H9 (cell line): Measurements from ENCODE around the gene RUVBL1. TPM values are rescaled to one million over a fixed set of nuclear protein-coding genes. Genes with fewer than 3 reads are reported as not detected.

Source experiments
- DNase-seq: peaks from one replicate; pipeline ENCODE4 v3.0.0-alpha.2; 2017
- H2AFZ ChIP-seq: one replicate; pipeline ENCODE4 v1.6.1; 2013; ENCODE audit warnings: mild to moderate bottlenecking, low read length, control low read depth, moderate library complexity
- H2AK5ac ChIP-seq: 2 replicates; pipeline ENCODE4 v1.6.1; 2013; ENCODE audit warnings: low read length, control low read depth, mixed read lengths; ENCODE audit not compliant: insufficient read length
- H2BK120ac ChIP-seq: one replicate; pipeline ENCODE4 v1.6.1; 2013; ENCODE audit warnings: low read depth, mild to moderate bottlenecking, low read length, control low read depth, inconsistent platforms; ENCODE audit not compliant: poor library complexity, severe bottlenecking
- H2BK12ac ChIP-seq: 2 replicates; pipeline ENCODE4 v1.6.1; 2013; ENCODE audit warnings: low read length, control low read depth, mixed read lengths, low read depth; ENCODE audit not compliant: insufficient read length
- H2BK15ac ChIP-seq: 2 replicates; pipeline ENCODE4 v1.6.1; 2013; ENCODE audit warnings: low read depth, low read length, control low read depth
- H2BK20ac ChIP-seq: one replicate; pipeline ENCODE4 v1.6.1; 2013; ENCODE audit warnings: low read depth, mild to moderate bottlenecking, low read length, control low read depth, inconsistent platforms; ENCODE audit not compliant: poor library complexity, severe bottlenecking
- H2BK5ac ChIP-seq: 2 replicates; pipeline ENCODE4 v1.6.1; 2013; ENCODE audit warnings: low read length, control low read depth, mixed read lengths; ENCODE audit not compliant: insufficient read length
- H3K14ac ChIP-seq: 2 replicates; pipeline ENCODE4 v1.6.1; 2013; ENCODE audit warnings: low read length, control low read depth; ENCODE audit not compliant: insufficient read depth
- H3K18ac ChIP-seq: 2 replicates; pipeline ENCODE4 v1.6.1; 2013; ENCODE audit warnings: low read depth, mild to moderate bottlenecking, mixed read lengths, low read length, control low read depth; ENCODE audit not compliant: insufficient read length
- H3K23ac ChIP-seq: 2 replicates; pipeline ENCODE4 v1.6.1; 2013; ENCODE audit warnings: low read length, control low read depth, mixed read lengths, low read depth; ENCODE audit not compliant: insufficient read length
- H3K23me2 ChIP-seq: 2 replicates; pipeline ENCODE4 v1.6.1; 2013; ENCODE audit warnings: low read depth, mild to moderate bottlenecking, mixed read lengths, low read length, control low read depth; ENCODE audit not compliant: insufficient read length, poor library complexity, severe bottlenecking
- H3K27ac ChIP-seq: 2 replicates; pipeline ENCODE4 v1.5.1; 2013; ENCODE audit warnings: low read length, control low read depth, mixed read lengths, low read depth; ENCODE audit not compliant: insufficient read length
- H3K27me3 ChIP-seq: 2 replicates; pipeline ENCODE4 v1.6.1; 2013; ENCODE audit warnings: low read length, control low read depth, inconsistent platforms; ENCODE audit not compliant: insufficient read depth
- H3K4ac ChIP-seq: 2 replicates; pipeline ENCODE4 v1.6.1; 2013; ENCODE audit warnings: low read depth, mild to moderate bottlenecking, control low read depth, inconsistent platforms, low read length, moderate library complexity
- H3K4me1 ChIP-seq: 2 replicates; pipeline ENCODE4 v1.6.1; 2013; ENCODE audit warnings: low read length, control low read depth, inconsistent platforms; ENCODE audit not compliant: insufficient read depth
- H3K4me2 ChIP-seq: 2 replicates; pipeline ENCODE4 v1.6.1; 2013; ENCODE audit warnings: low read length, control low read depth, mixed read lengths; ENCODE audit not compliant: insufficient read length, insufficient read depth
- H3K56ac ChIP-seq: 2 replicates; pipeline ENCODE4 v1.6.1; 2013; ENCODE audit warnings: low read depth, mild to moderate bottlenecking, mixed read lengths, low read length, control low read depth; ENCODE audit not compliant: insufficient read length
- H3K79me1 ChIP-seq: 2 replicates; pipeline ENCODE4 v1.6.1; 2013; ENCODE audit warnings: low read depth, mild to moderate bottlenecking, moderate library complexity, low read length, control low read depth, inconsistent platforms; ENCODE audit not compliant: insufficient read depth, poor library complexity, severe bottlenecking
- H3K79me2 ChIP-seq: 2 replicates; pipeline ENCODE4 v1.6.1; 2013; ENCODE audit warnings: low read length, control low read depth, inconsistent platforms; ENCODE audit not compliant: insufficient read depth
- H3K9ac ChIP-seq: 2 replicates; pipeline ENCODE4 v1.6.1; 2013; ENCODE audit warnings: low read length, control low read depth, mixed read lengths; ENCODE audit not compliant: insufficient read length; ENCODE audit errors: extremely low read depth
- H3K9me3 ChIP-seq: one replicate; pipeline ENCODE4 v1.6.1; 2013; ENCODE audit warnings: low read depth, low read length, inconsistent platforms; ENCODE audit not compliant: control insufficient read depth
- H3T11ph ChIP-seq: one replicate; pipeline ENCODE4 v1.6.1; 2013; ENCODE audit warnings: mild to moderate bottlenecking, low read length, control low read depth, inconsistent platforms
- H4K20me1 ChIP-seq: one replicate; pipeline ENCODE4 v1.6.1; 2013; ENCODE audit not compliant: control insufficient read depth, insufficient read length, insufficient read depth
- H4K5ac ChIP-seq: 2 replicates; pipeline ENCODE4 v1.6.1; 2013; ENCODE audit warnings: low read depth, mild to moderate bottlenecking, mixed read lengths, low read length, control low read depth; ENCODE audit not compliant: insufficient read length
- H4K8ac ChIP-seq: replicated peaks from 2 replicates; pipeline ENCODE4 v1.6.1; 2013; ENCODE audit warnings: low read length, control low read depth, mixed read lengths, low read depth; ENCODE audit not compliant: insufficient read length
- H4K91ac ChIP-seq: 2 replicates; pipeline ENCODE4 v1.6.1; 2013; ENCODE audit warnings: low read depth, mild to moderate bottlenecking, moderate library complexity, mixed read lengths, low read length, control low read depth; ENCODE audit not compliant: insufficient read length
- H3K27ac Mint-ChIP-seq, 3 experiments: 2 replicates in 2 of 3; 3 replicates in 1 of 3; pipeline ENCODE4 v1.8.0; 2020 to 2021; ENCODE audit warnings: mixed read lengths in 3 of 3, mild to moderate bottlenecking in 1 of 3, moderate library complexity in 1 of 3
- H3K27me3 Mint-ChIP-seq: 2 replicates; pipeline ENCODE4 v1.8.0; 2021; ENCODE audit warnings: low read depth, mild to moderate bottlenecking, moderate library complexity, mixed read lengths
- H3K36me3 Mint-ChIP-seq, 3 experiments: 2 replicates in 2 of 3; 3 replicates in 1 of 3; pipeline ENCODE4 v1.8.0; 2020 to 2021; ENCODE audit warnings: low read depth in 3 of 3, mixed read lengths in 3 of 3; ENCODE audit not compliant: insufficient read depth in 1 of 3
- H3K4me1 Mint-ChIP-seq, 2 experiments: 2 replicates each; pipeline ENCODE4 v1.8.0; 2020; ENCODE audit warnings: mixed read lengths in 2 of 2
- H3K4me3 Mint-ChIP-seq, 2 experiments: 2 replicates in 1 of 2; 3 replicates in 1 of 2; pipeline ENCODE4 v1.8.0; 2020 to 2021; ENCODE audit warnings: mild to moderate bottlenecking in 2 of 2, mixed read lengths in 2 of 2, moderate library complexity in 1 of 2
- H3K9me3 Mint-ChIP-seq, 2 experiments: 2 replicates in 1 of 2; 3 replicates in 1 of 2; pipeline ENCODE4 v1.8.0; 2020; ENCODE audit warnings: mild to moderate bottlenecking in 2 of 2, mixed read lengths in 2 of 2, moderate library complexity in 1 of 2
- WGBS: extraction: QIAGEN DNeasy Blood & Tissue Kit; methylation state at CpG from one replicate; pipeline ENCODE4 v1.1.7; 2013; ENCODE audit warnings: missing lambda C conversion rate, low lambda C conversion rate, mixed read lengths; ENCODE audit not compliant: insufficient read length; ENCODE audit errors: extremely low coverage; 5-methylcytosine and 5-hydroxymethylcytosine counted together
- total RNA-seq: library from RNA; stranded (reverse); gene quantifications from 2 replicates; pipeline ENCODE4 v1.2.1, GENCODE V29; 2021
- TF ChIP-seq, protein P1 (sequence below): fragments of 200-600 bp; sonication (generic); conservative IDR thresholded peaks from 3 replicates; pipeline ENCODE4 v1.8.0; 2021; ENCODE audit warnings: antibody characterized with exemption, mild to moderate bottlenecking

The RUVBL1 gene
- total RNA-seq, 1 experiment from 2014 or later: 99.6 TPM

DNA sequence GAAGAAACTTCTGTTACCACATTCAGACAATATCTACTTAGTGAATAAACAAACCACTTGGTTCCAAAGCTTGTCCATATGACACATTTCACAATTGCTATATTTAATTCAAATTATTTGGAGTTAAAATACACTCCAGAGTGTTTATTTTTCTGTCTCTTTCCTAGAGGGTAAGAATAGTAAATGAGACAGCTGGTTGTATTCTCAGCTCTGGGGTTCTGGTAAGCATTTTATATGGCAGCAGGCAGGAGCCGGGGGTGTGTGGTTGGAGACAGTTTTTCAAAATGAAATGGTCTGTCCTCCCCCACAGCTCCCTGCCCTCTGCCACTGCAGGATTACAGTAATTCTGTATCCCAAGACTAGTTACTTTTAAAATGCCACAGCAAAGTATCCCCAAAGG is 82.3 kb downstream of the RUVBL1 start:
- no peaks in the 10 kb centered on the region for H3K9me3 Mint-ChIP-seq
- no peaks in the 10 kb centered on the region for H3K79me1 ChIP-seq
- no peak overlapping the region for H4K5ac ChIP-seq
- no peak overlapping the region for H3K4ac ChIP-seq
- no peak overlapping the region for H3K4me2 ChIP-seq
- H2AFZ ChIP-seq: no peak overlapping the region
- H3K4me1 ChIP-seq: no peaks in the 10 kb centered on the region
- H3K23ac ChIP-seq: no peak overlapping the region
- no peak overlapping the region for H3K27ac Mint-ChIP-seq
- H4K20me1 ChIP-seq: no peaks in the 10 kb centered on the region
- H3K4me3 Mint-ChIP-seq: no peak overlapping the region
- no peak overlapping the region for H3K14ac ChIP-seq
- H3K79me2 ChIP-seq: no peaks in the 10 kb centered on the region
- TF ChIP-seq, protein P1, sequence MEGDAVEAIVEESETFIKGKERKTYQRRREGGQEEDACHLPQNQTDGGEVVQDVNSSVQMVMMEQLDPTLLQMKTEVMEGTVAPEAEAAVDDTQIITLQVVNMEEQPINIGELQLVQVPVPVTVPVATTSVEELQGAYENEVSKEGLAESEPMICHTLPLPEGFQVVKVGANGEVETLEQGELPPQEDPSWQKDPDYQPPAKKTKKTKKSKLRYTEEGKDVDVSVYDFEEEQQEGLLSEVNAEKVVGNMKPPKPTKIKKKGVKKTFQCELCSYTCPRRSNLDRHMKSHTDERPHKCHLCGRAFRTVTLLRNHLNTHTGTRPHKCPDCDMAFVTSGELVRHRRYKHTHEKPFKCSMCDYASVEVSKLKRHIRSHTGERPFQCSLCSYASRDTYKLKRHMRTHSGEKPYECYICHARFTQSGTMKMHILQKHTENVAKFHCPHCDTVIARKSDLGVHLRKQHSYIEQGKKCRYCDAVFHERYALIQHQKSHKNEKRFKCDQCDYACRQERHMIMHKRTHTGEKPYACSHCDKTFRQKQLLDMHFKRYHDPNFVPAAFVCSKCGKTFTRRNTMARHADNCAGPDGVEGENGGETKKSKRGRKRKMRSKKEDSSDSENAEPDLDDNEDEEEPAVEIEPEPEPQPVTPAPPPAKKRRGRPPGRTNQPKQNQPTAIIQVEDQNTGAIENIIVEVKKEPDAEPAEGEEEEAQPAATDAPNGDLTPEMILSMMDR: no peak
- no peaks in the 10 kb centered on the region for H3K9me3 ChIP-seq
- no peak overlapping the region for H2BK15ac ChIP-seq
- H3K27me3 ChIP-seq: no peaks in the 10 kb centered on the region
- no peaks in the 10 kb centered on the region for H3K36me3 Mint-ChIP-seq
- no peak overlapping the region for H3K9ac ChIP-seq
- DNase-seq: no peak
- no peak overlapping the region for H4K91ac ChIP-seq
- H2BK20ac ChIP-seq: no peak overlapping the region
- H2BK12ac ChIP-seq: no peak overlapping the region
- H2BK120ac ChIP-seq: no peak overlapping the region
- H3K27ac ChIP-seq: no peak overlapping the region
- no peak overlapping the region for H4K8ac ChIP-seq
- no peak overlapping the region for H2AK5ac ChIP-seq
- H3K27me3 Mint-ChIP-seq: peaks cover 37% of the 10 kb centered on the region
- no peak overlapping the region for H3T11ph ChIP-seq
- H3K18ac ChIP-seq: no peak overlapping the region
- WGBS: no CpG with 5 or more reads among the region's 1 CpG
- H3K56ac ChIP-seq: no peak overlapping the region
- no peaks in the 10 kb centered on the region for H3K4me1 Mint-ChIP-seq
- H3K23me2 ChIP-seq: no peaks in the 10 kb centered on the region
- H2BK5ac ChIP-seq: no peak overlapping the region
